HepG2 (cell line): ENCODE data around the gene RPS6KA2. TPM values are rescaled to one million over a fixed set of nuclear protein-coding genes. Genes with fewer than 3 reads are reported as not detected.

ENCODE experiments used
- ATAC-seq: fragments of 200-7000 bp; cut with Tn5 transposase; 3 replicates; pipeline ENCODE4 v1.9.1; 2020; ENCODE audit warnings: mild to moderate bottlenecking, moderate library complexity
- BruUV-seq: library from RNA; stranded (reverse); fragments of 400-500 nt; replicated peaks from 2 replicates; lab custom pipeline; 2021; lab: Mats Ljungman, UMichigan
- CTCF ChIA-PET: fragments of 300-600 bp; formaldehyde crosslinking; extraction: SDS; loops from one replicate; lab custom pipeline; 2021; ENCODE audit warnings: low total read pairs, inconsistent platforms, low intra/inter-chr PET ratio; lab: Yijun Ruan, JAX
- POLR2A ChIA-PET: fragments of 350-600 bp; sonication (Branson Sonifier 250); formaldehyde crosslinking; loops from one replicate; lab custom pipeline; 2020; ENCODE audit warnings: antibody characterized with exemption, inconsistent platforms; lab: Yijun Ruan, JAX
- DNase-seq: peaks from one replicate; pipeline ENCODE4 v3.0.0-alpha.2; 2015; ENCODE audit warnings: low spot score
- FAIRE-seq: peaks from 3 replicates; lab custom pipeline; 2011; peaks lifted over from hg19 to GRCh38; lab: Jason Lieb, UNC
- H2AFZ ChIP-seq: one replicate; pipeline ENCODE4 v1.6.1; 2011; ENCODE audit warnings: low read length, inconsistent platforms
- H3K27ac ChIP-seq: fragments of 300-600 bp; 3 replicates; pipeline ENCODE4 v1.8.0; 2011; ENCODE audit warnings: mixed run types, mild to moderate bottlenecking, mixed read lengths, low read length, inconsistent platforms; ENCODE audit not compliant: insufficient read depth; ENCODE audit errors: extremely low read length
- H3K27me3 ChIP-seq, 2 experiments: fragments of 200-600 bp in 1 of 2; 2 replicates in 1 of 2; 3 replicates in 1 of 2; pipeline versions ENCODE4 v1.6.0 to v1.8.0; 2011; ENCODE audit warnings: low read length in 2 of 2, mild to moderate bottlenecking in 2 of 2, moderate library complexity in 2 of 2, inconsistent platforms in 1 of 2; ENCODE audit not compliant: insufficient read depth in 2 of 2, control insufficient read depth in 1 of 2
- H3K36me3 ChIP-seq, 2 experiments: fragments of 200-600 bp in 1 of 2; replicated peaks in 1 of 2; 2 replicates in 1 of 2; 3 replicates in 1 of 2; pipeline versions ENCODE4 v1.5.1 to v1.8.0; 2011; ENCODE audit warnings: low read length in 2 of 2, inconsistent platforms in 1 of 2; ENCODE audit not compliant: insufficient read depth in 2 of 2, control insufficient read depth in 1 of 2
- H3K4me1 ChIP-seq: 2 replicates; pipeline ENCODE4 v1.5.1; 2012; ENCODE audit warnings: low read length, inconsistent platforms; ENCODE audit not compliant: insufficient read depth
- H3K4me2 ChIP-seq: 2 replicates; pipeline ENCODE4 v1.6.0; 2011; ENCODE audit warnings: low read depth, low read length, inconsistent platforms
- H3K4me3 ChIP-seq, 3 experiments: fragments of 200-600 bp in 1 of 3; sonication (generic), shearing (Covaris generic) in 1 of 3; replicated peaks in 1 of 3; 2 replicates each; pipeline ENCODE4 v1.5.1; 2011 to 2016; ENCODE audit warnings: low read length in 3 of 3, inconsistent platforms in 2 of 3, low read depth in 2 of 3, mild to moderate bottlenecking in 2 of 3, control low read depth in 1 of 3, mixed read lengths in 1 of 3; ENCODE audit not compliant: insufficient read depth in 1 of 3
- H3K79me2 ChIP-seq: one replicate; pipeline ENCODE4 v1.6.1; 2011; ENCODE audit warnings: low read length, inconsistent platforms; ENCODE audit not compliant: insufficient read depth
- H3K9ac ChIP-seq: 2 replicates; pipeline ENCODE4 v1.6.0; 2011; ENCODE audit warnings: mild to moderate bottlenecking, low read depth, low read length, inconsistent platforms; ENCODE audit not compliant: insufficient read depth
- H3K9me3 ChIP-seq: 2 replicates; pipeline ENCODE4 v1.5.1; 2012; ENCODE audit warnings: mild to moderate bottlenecking, low read length
- H4K20me1 ChIP-seq: 2 replicates; pipeline ENCODE4 v1.6.0; 2011; ENCODE audit warnings: inconsistent platforms, mild to moderate bottlenecking, low read length, moderate library complexity; ENCODE audit not compliant: insufficient read depth
- CREB1 ChIP-seq, 2 experiments: fragments of 450-650 bp in 1 of 2; IDR thresholded peaks; 2 replicates each; pipeline ENCODE4 v1.6.1; 2016 to 2017; ENCODE audit warnings: control low read depth in 1 of 2, mild to moderate bottlenecking in 1 of 2, missing compliant biosample characterization in 1 of 2, missing genetic modification characterization in 1 of 2
- CTCF ChIP-seq: sonication (generic); formaldehyde crosslinking; IDR thresholded peaks from 2 replicates; pipeline ENCODE4 v1.5.0; 2020; ENCODE audit warnings: mild to moderate bottlenecking, missing genetic modification reagents, moderate library complexity
- DNMT3B ChIP-seq: conservative IDR thresholded peaks from 2 replicates; pipeline ENCODE4 v1.6.1; 2016; ENCODE audit warnings: missing biosample characterization, control low read depth
- HNF4G ChIP-seq, 2 experiments: sonication (generic) in 1 of 2; formaldehyde crosslinking in 1 of 2; IDR thresholded peaks; 2 replicates each; pipeline versions ENCODE4 v1.4.0 to v1.6.1; 2011 to 2020; ENCODE audit warnings: borderline replicate concordance in 2 of 2, low read depth in 2 of 2, mild to moderate bottlenecking in 2 of 2, low read length in 1 of 2, missing genetic modification reagents in 1 of 2, moderate library complexity in 1 of 2
- LBX2 ChIP-seq: sonication (generic); formaldehyde crosslinking; IDR thresholded peaks from 2 replicates; pipeline ENCODE4 v1.5.0; 2020; ENCODE audit warnings: missing genetic modification reagents, mild to moderate bottlenecking, borderline replicate concordance
- MTF2 ChIP-seq: sonication (generic); formaldehyde crosslinking; IDR thresholded peaks from 2 replicates; pipeline ENCODE4 v1.5.0; 2020; ENCODE audit warnings: missing genetic modification reagents, borderline replicate concordance
- PHF8 ChIP-seq: sonication (generic); formaldehyde crosslinking; IDR thresholded peaks from 2 replicates; pipeline ENCODE4 v1.5.0; 2020; ENCODE audit warnings: missing genetic modification reagents
- STAG1 ChIP-seq: sonication (generic); formaldehyde crosslinking; IDR thresholded peaks from 2 replicates; pipeline ENCODE4 v1.4.0; 2020; ENCODE audit warnings: missing genetic modification reagents
- ZNF569 ChIP-seq: sonication (generic); formaldehyde crosslinking; IDR thresholded peaks from 2 replicates; pipeline ENCODE4 v1.5.0; 2020; ENCODE audit warnings: mild to moderate bottlenecking, missing genetic modification reagents, moderate library complexity, borderline replicate concordance
- ZNF672 ChIP-seq: sonication (generic); formaldehyde crosslinking; IDR thresholded peaks from 2 replicates; pipeline ENCODE4 v1.8.1; 2022; ENCODE audit warnings: missing genetic modification reagents
- ZNF772 ChIP-seq: sonication (generic); formaldehyde crosslinking; IDR thresholded peaks from 2 replicates; pipeline ENCODE4 v1.5.0; 2020; ENCODE audit warnings: mild to moderate bottlenecking, missing genetic modification reagents
- WGBS: methylation state at CpG from one replicate; pipeline ENCODE4 v1.1.6; 2017; ENCODE audit warnings: low lambda C conversion rate; 5-methylcytosine and 5-hydroxymethylcytosine counted together
- in situ Hi-C: cut with HindIII; loops from 2 replicates; pipeline ENCODE4 v1.10.0; 2017; ENCODE audit warnings: low pct_unique_long_range_greater_than_20kb; ENCODE audit not compliant: extremely low pct_ligation_motif_present
- intact Hi-C: fragments of 100-400 bp; cut with micrococcal nuclease; formaldehyde crosslinking; loops from one replicate; pipeline ENCODE4 v1.10.0; 2022; ENCODE audit not compliant: unreplicated experiment
- polyA plus RNA-seq, 8 experiments: library from polyadenylated mRNA; depleted of rRNA in 3 of 8; stranded (reverse) in 7 of 8; unstranded in 1 of 8; fragments of >200 nt; fragmentation: Illumina TruSeq in 4 of 8; extraction: Trizol in 4 of 8; gene quantifications; 2 replicates each; pipeline versions ENCODE4 v1.2.1 to v1.2.3, GENCODE V29; 2011 to 2016; ENCODE audit warnings: low read depth in 4 of 8, missing spikeins in 1 of 8, mixed read lengths in 1 of 8; ENCODE audit not compliant: insufficient read depth in 1 of 8
- total RNA-seq, 5 experiments: library from RNA; depleted of rRNA; stranded (reverse); fragments of >200 nt; fragmentation: Illumina TruSeq; extraction: Trizol; gene quantifications; 2 replicates each; pipeline ENCODE4 v1.2.3, GENCODE V29; 2016; ENCODE audit warnings: low read depth in 1 of 5

RPS6KA2 gene
- total and polyA plus RNA-seq, 2 of the 13 experiments (the other 11 are each of a cell fraction or from before 2014, with no cell fraction given), result 0.22 to 0.38 TPM

- intact Hi-C loops, result no loop called here
- H4K20me1 ChIP-seq, result no peaks in the 10 kb centered on the region
- POLR2A ChIA-PET, result no interaction called here
- ATAC-seq (no peak), FAIRE-seq (no peak), DNase-seq (no peak)
- CTCF ChIA-PET, result no interaction called here
- in situ Hi-C loops, result no loop called here
- TF ChIP-seq CREB1 (IDR thresholded peaks at IDR 0.05), result peak; percentile 23; the same call in 1 of the 2 replicates
- TF ChIP-seq CREB1 (CRISPR knock-in tag; IDR thresholded peaks at IDR 0.05), result no peak
- TF ChIP-seq ZNF772 (CRISPR knock-in tag), result no peak
- no peak overlapping the region for H3K9ac ChIP-seq
- H3K4me2 ChIP-seq, result no peak overlapping the region
- no peaks in the 10 kb centered on the region for H3K79me2 ChIP-seq
- no TSS peak for BruUV-seq
- H3K27me3 ChIP-seq, result peaks cover 17 to 86% of the 10 kb centered on the region in 2 experiments
- no peak overlapping the region for H3K4me3 ChIP-seq
- H3K9me3 ChIP-seq, result no peaks in the 10 kb centered on the region
- H3K27ac ChIP-seq, result no peak overlapping the region
- H2AFZ ChIP-seq, result no peak overlapping the region
- no peaks in the 10 kb centered on the region for H3K36me3 ChIP-seq
- no peaks in the 10 kb centered on the region for H3K4me1 ChIP-seq
- WGBS, result 43% methylated on average over 18 of the region's 18 CpGs
Observed at GRCh38 chr6:166442131-166442685, 184.8 kb downstream of the RPS6KA2 start.

GRCh38 chr6:166441325-166442078, 185.5 kb downstream of the RPS6KA2 start:
- intact Hi-C loops, result no loop called here
- Histone ChIP-seq H2AFZ (no peak overlapping the region), H3K36me3 (no peaks in the 10 kb centered on the region)
- no peak for TF ChIP-seq PHF8 (CRISPR knock-in tag)
- no peak for TF ChIP-seq LBX2 (CRISPR knock-in tag)
- TF ChIP-seq STAG1, result peak; percentile 32; the same call in 1 of the 2 replicates
- no peak for TF ChIP-seq MTF2 (CRISPR knock-in tag)
- TF ChIP-seq CTCF (CRISPR knock-in tag), result peak; percentile 31; the same call in 1 of the 2 replicates
- TF ChIP-seq DNMT3B (CRISPR knock-in tag), result no peak
- TF ChIP-seq ZNF569 (CRISPR knock-in tag), result no peak
- no peak for TF ChIP-seq HNF4G (IDR thresholded peaks at IDR 0.05; ENCODE audit: borderline replicate concordance, low read depth, low read length)
- no peak for TF ChIP-seq HNF4G (CRISPR knock-in tag; IDR thresholded peaks at IDR 0.05; ENCODE audit: borderline replicate concordance, low read depth)
- TF ChIP-seq ZNF672 (CRISPR knock-in tag), result no peak
- TF ChIP-seq, all 625 proteins: peak for 2
- in situ Hi-C loops, result no loop called here
- DNase-seq, result no peak
- peak; percentile 68 for ATAC-seq
- FAIRE-seq, result no peak
- ChIA-PET POLR2A (no interaction called here), CTCF (no interaction called here)
- Histone ChIP-seq H3K9me3 (no peaks in the 10 kb centered on the region), H3K4me3 (no peak overlapping the region), H3K9ac (no peak overlapping the region), H3K27me3 (peaks cover 19 to 86% of the 10 kb centered on the region in 2 experiments), H3K27ac (no peak overlapping the region), H3K79me2 (no peaks in the 10 kb centered on the region), H4K20me1 (no peaks in the 10 kb centered on the region), H3K4me2 (no peak overlapping the region), H3K4me1 (no peaks in the 10 kb centered on the region)
- 15% methylated on average over 14 of the region's 19 CpGs for WGBS
- BruUV-seq, result no TSS peak
